Muscle layer of duodenum (tissue), 2 donors: Measurements from ENCODE around the gene GPR183.
A peak's percentile ranks its signal among the peaks of the same experiment; 100 is the strongest.

Source experiments
- H3K27ac ChIP-seq: one replicate; pipeline ENCODE4 v1.7.0; 2013; ENCODE audit warnings: mild to moderate bottlenecking, low read length
- H3K27me3 ChIP-seq: one replicate; pipeline ENCODE4 v1.7.0; 2013; ENCODE audit warnings: low read depth, mild to moderate bottlenecking, control low read depth, low read length
- H3K36me3 ChIP-seq, 2 donors: one replicate each; pipeline ENCODE4 v1.7.0; 2013; ENCODE audit warnings: low read length in 2 of 2, control low read depth in 1 of 2, mild to moderate bottlenecking in 1 of 2; ENCODE audit not compliant: insufficient read depth in 2 of 2, control insufficient read depth in 1 of 2
- H3K4me1 ChIP-seq, 2 donors: one replicate each; pipeline ENCODE4 v1.7.0; 2013; ENCODE audit warnings: low read length in 2 of 2, mild to moderate bottlenecking in 2 of 2, control low read depth in 1 of 2, moderate library complexity in 1 of 2; ENCODE audit not compliant: insufficient read depth in 2 of 2, control insufficient read depth in 1 of 2
- H3K4me3 ChIP-seq, 2 donors: one replicate each; pipeline ENCODE4 v1.7.0; 2013; ENCODE audit warnings: low read length in 2 of 2, low read depth in 1 of 2, mild to moderate bottlenecking in 1 of 2
- H3K9me3 ChIP-seq, 2 donors: one replicate each; pipeline ENCODE4 v1.7.0; 2013; ENCODE audit warnings: low read length in 2 of 2, control low read depth in 1 of 2, mild to moderate bottlenecking in 1 of 2; ENCODE audit not compliant: control insufficient read depth in 1 of 2
- donor health status: healthy.

The GPR183 gene

GRCh38 chr13:99276706-99277105, 30.5 kb downstream of the GPR183 start:
- no peak overlapping the region for H3K27ac ChIP-seq
- no peaks in the 10 kb centered on the region for H3K36me3 ChIP-seq
- H3K27me3 ChIP-seq = no peaks in the 10 kb centered on the region
- H3K4me1 ChIP-seq = no peaks in the 10 kb centered on the region
- H3K9me3 ChIP-seq = peaks cover 0 to 5% of the 10 kb centered on the region in 2 donors
- no peak overlapping the region for H3K4me3 ChIP-seq

DNA sequence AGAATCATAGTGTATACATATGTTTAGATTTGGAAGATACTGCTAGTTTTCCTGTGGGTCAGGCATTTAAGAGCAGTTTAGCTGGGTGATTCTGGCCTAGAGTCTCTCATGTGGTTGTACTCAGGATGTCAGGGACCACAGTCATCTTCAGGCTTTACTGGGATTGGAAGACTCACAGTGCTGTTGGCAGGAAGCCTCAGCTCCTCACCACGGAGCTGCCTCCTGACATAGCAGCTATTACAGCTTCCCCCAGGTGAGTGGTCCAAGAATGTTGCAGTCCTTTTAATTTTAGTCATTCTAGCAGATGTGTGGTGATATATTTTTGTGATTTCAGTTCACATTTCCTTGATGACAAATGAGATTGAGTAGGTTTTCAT, 32.1 kb downstream of the GPR183 start:
- Histone ChIP-seq H3K36me3 (no peaks in the 10 kb centered on the region), H3K27me3 (no peaks in the 10 kb centered on the region), H3K4me3 (no peak overlapping the region), H3K27ac (no peak overlapping the region), H3K9me3 (peaks cover 0 to 5% of the 10 kb centered on the region in 2 donors), H3K4me1 (no peaks in the 10 kb centered on the region)

DNA sequence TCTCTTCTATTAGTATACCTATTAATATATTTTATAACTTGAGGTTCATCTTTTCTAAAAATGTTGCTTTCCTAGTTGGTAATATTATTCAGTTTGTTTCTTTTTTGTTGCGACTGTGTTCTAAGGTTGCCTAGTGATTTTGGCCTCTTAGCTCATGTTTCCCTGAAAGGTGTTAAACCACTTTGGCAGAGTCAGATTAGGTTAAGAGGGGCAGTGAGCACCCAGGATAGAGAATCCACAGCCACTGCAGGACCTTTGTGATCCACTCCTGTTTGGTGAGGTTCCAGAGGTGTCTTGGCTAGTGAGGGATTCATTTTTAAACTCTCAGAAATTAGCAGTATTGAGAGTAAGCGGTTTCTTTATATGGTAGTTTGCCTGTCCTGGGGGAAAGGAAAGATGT, 34.1 kb downstream of the GPR183 start:
- Histone ChIP-seq H3K27me3 (no peaks in the 10 kb centered on the region), H3K4me1 (no peaks in the 10 kb centered on the region), H3K9me3 (peaks cover 0 to 5% of the 10 kb centered on the region in 2 donors), H3K36me3 (peaks cover 0 to under 1% of the 10 kb centered on the region in 2 donors), H3K4me3 (no peak overlapping the region), H3K27ac (no peak overlapping the region)

GRCh38 chr13:99272481-99272880, 34.7 kb downstream of the GPR183 start:
- H3K27ac ChIP-seq = no peak overlapping the region
- H3K4me3 ChIP-seq = no peak overlapping the region
- peaks cover 0 to 4% of the 10 kb centered on the region in 2 donors for H3K36me3 ChIP-seq
- H3K27me3 ChIP-seq = no peaks in the 10 kb centered on the region
- no peaks in the 10 kb centered on the region for H3K4me1 ChIP-seq
- H3K9me3 ChIP-seq = peaks cover 0 to 5% of the 10 kb centered on the region in 2 donors

DNA sequence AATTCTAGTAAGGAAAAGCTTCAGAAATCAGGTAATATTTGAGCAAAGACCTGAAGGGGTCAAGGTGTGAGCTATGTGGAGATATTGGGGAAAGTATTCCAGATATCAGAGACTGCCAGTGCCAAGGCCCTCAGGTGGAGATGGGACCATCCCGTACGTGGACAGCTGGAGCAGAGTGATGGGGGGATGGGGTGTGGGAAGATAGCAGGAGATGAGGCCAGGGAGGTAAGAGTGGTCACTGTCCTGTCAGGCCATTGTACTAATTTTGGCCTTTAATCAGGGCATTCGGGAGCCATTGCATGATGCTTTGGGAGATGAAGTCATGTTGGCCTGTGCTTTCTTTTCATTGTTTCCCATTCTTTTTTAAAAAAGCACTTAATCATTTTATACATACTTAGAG, 36.0 kb downstream of the GPR183 start:
- Histone ChIP-seq H3K4me3 (no peak overlapping the region), H3K27ac (peak overlapping the region; percentile 13), H3K36me3 (peaks cover 0 to 4% of the 10 kb centered on the region in 2 donors), H3K9me3 (peaks cover 0 to 5% of the 10 kb centered on the region in 2 donors), H3K4me1 (no peaks in the 10 kb centered on the region), H3K27me3 (no peaks in the 10 kb centered on the region)

GRCh38 chr13:99270518-99270917, 36.7 kb downstream of the GPR183 start:
- H3K9me3 ChIP-seq = peaks cover 0 to 5% of the 10 kb centered on the region in 2 donors
- H3K27ac ChIP-seq = peak overlapping the region; percentile 13
- no peaks in the 10 kb centered on the region for H3K27me3 ChIP-seq
- no peaks in the 10 kb centered on the region for H3K4me1 ChIP-seq
- no peak overlapping the region for H3K4me3 ChIP-seq
- peaks cover 0 to 4% of the 10 kb centered on the region in 2 donors for H3K36me3 ChIP-seq

GRCh38 chr13:99269627-99270241, 37.5 kb downstream of the GPR183 start:
- peaks cover 0 to 4% of the 10 kb centered on the region in 2 donors for H3K36me3 ChIP-seq
- H3K4me3 ChIP-seq = no peak overlapping the region
- no peaks in the 10 kb centered on the region for H3K27me3 ChIP-seq
- no peak overlapping the region for H3K27ac ChIP-seq
- H3K9me3 ChIP-seq = peaks cover 0 to 5% of the 10 kb centered on the region in 2 donors
- no peaks in the 10 kb centered on the region for H3K4me1 ChIP-seq

DNA sequence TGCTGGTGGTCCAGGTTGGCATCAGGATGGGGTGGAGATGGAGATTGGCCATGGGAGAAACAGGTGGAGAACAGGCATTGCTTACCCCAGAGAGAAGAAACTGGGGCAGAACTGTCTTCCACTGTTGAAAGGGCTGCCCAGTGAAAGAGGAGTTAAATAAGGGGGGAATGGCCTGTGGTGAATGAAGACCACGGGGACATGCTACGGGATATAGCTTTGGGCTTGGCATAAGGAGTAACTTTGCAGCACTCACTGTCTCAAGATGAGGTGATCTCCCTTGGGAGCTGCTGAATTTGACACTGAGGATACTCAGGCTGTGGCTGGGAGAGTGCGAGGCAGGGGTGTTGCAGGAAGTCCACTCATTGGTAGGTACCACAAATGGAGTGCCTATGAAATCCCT, 38.4 kb downstream of the GPR183 start:
- H3K4me1 ChIP-seq = peaks cover 0 to 7% of the 10 kb centered on the region in 2 donors
- H3K4me3 ChIP-seq = no peak overlapping the region
- H3K27me3 ChIP-seq = no peaks in the 10 kb centered on the region
- no peak overlapping the region for H3K27ac ChIP-seq
- peaks cover 0 to 5% of the 10 kb centered on the region in 2 donors for H3K9me3 ChIP-seq
- peaks cover 0 to 4% of the 10 kb centered on the region in 2 donors for H3K36me3 ChIP-seq

GRCh38 chr13:99267927-99268326, 39.3 kb downstream of the GPR183 start:
- Histone ChIP-seq H3K4me1 (peaks cover 0 to 7% of the 10 kb centered on the region in 2 donors), H3K9me3 (peaks cover 0 to 5% of the 10 kb centered on the region in 2 donors), H3K27me3 (no peaks in the 10 kb centered on the region), H3K36me3 (peaks cover 0 to 4% of the 10 kb centered on the region in 2 donors), H3K4me3 (no peak overlapping the region), H3K27ac (no peak overlapping the region)

DNA sequence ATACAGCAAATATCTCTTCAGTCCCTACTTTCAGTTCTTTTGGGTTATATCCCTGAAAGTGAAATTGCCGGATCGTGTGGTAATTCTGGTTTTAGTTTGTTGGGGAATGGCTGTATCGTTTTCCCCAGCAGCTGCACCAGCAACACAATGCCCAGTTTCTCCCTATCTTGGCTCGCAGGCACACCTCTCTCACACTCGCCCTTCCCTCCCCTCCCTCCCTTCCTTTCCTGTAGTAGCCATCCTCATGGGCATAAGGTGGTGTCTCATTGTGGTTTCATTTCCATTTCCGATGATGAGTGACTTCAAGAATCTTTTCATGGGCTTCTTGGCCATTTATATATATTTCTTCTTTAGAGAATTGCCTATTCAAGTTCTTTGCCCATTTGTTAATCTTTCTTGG, 40.4 kb downstream of the GPR183 start:
- Histone ChIP-seq H3K27me3 (no peaks in the 10 kb centered on the region), H3K4me3 (no peak overlapping the region), H3K4me1 (peaks cover 0 to 7% of the 10 kb centered on the region in 2 donors), H3K36me3 (peaks cover 0 to 5% of the 10 kb centered on the region in 2 donors), H3K9me3 (no peaks in the 10 kb centered on the region), H3K27ac (no peak overlapping the region)

DNA sequence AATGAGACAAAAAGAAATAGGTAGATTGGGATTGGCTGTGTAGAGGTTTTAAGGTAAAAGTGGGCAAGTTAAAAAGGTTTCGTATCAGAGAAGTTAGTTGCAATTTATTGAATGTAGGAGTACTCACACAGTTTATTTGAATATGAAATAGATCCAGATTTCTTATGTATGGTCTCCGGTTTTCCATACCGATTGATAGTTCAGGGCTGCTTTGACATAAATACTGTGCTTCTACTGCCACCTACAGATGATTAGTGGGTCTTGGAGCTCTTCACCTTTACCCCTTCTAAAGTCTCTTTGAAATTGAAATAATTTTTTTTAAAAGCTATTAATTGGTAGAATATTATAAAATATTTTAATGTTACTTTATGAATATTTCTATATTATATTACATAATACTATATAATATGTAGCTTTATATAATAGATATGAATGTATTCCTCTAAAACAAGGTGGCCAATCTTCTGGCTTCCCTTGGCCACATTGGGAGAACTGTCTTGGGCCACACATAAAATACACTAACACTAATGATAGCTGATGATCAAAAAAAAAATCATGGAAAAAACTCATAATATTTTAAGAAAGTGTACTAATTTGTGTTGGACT, 41.3 kb downstream of the GPR183 start:
- Histone ChIP-seq H3K4me3 (no peak overlapping the region), H3K27ac (no peak overlapping the region), H3K27me3 (no peaks in the 10 kb centered on the region), H3K9me3 (no peaks in the 10 kb centered on the region), H3K4me1 (peaks cover 0 to 7% of the 10 kb centered on the region in 2 donors), H3K36me3 (peaks cover 0 to 8% of the 10 kb centered on the region in 2 donors)
